H1 (cell line): ENCODE data around the gene BCL3. TPM values are rescaled to one million over a fixed set of nuclear protein-coding genes. Genes with fewer than 3 reads are reported as not detected.

ENCODE experiments used
- CTCF ChIA-PET: fragments of 300-600 bp; sonication (Branson Sonifier 250); formaldehyde crosslinking; loops from one replicate; lab custom pipeline; 2021; ENCODE audit not compliant: partially characterized antibody; lab: Charles Lee
- POLR2A ChIA-PET: fragments of 300-600 bp; sonication (Branson Sonifier 250); formaldehyde crosslinking; loops from one replicate; lab custom pipeline; 2021; ENCODE audit warnings: inconsistent platforms; ENCODE audit not compliant: partially characterized antibody; lab: Charles Lee
- DNase-seq, 2 experiments: peaks; one replicate each; pipeline versions ENCODE4 v3.0.0 to v3.0.0-alpha.2; 2010 to 2022; ENCODE audit warnings: low spot score in 2 of 2, low read depth in 1 of 2, mixed read lengths in 1 of 2
- FAIRE-seq: peaks from 2 replicates; lab custom pipeline; 2011; peaks lifted over from hg19 to GRCh38; lab: Jason Lieb, UNC
- H2AFZ ChIP-seq: 2 replicates; pipeline ENCODE4 v1.8.1; 2012; ENCODE audit warnings: low read length, inconsistent platforms
- H2AK5ac ChIP-seq: 2 replicates; pipeline ENCODE4 v1.6.1; 2013; ENCODE audit warnings: low read depth, low read length
- H2BK120ac ChIP-seq: replicated peaks from 2 replicates; pipeline ENCODE3; 2013; ENCODE audit warnings: low read depth, low read length, inconsistent platforms
- H2BK12ac ChIP-seq: 2 replicates; pipeline ENCODE4 v1.6.1; 2013; ENCODE audit warnings: low read depth, low read length
- H2BK15ac ChIP-seq: 2 replicates; pipeline ENCODE4 v1.6.1; 2013; ENCODE audit warnings: low read length
- H2BK20ac ChIP-seq: 2 replicates; pipeline ENCODE4 v1.6.1; 2013; ENCODE audit warnings: low read length
- H2BK5ac ChIP-seq: 2 replicates; pipeline ENCODE4 v1.6.1; 2013; ENCODE audit warnings: low read depth, low read length
- H3K14ac ChIP-seq: 2 replicates; pipeline ENCODE4 v1.6.1; 2013; ENCODE audit warnings: inconsistent platforms; ENCODE audit not compliant: insufficient read length
- H3K18ac ChIP-seq: 2 replicates; pipeline ENCODE4 v1.6.1; 2013; ENCODE audit warnings: low read length; ENCODE audit errors: extremely low read depth
- H3K23ac ChIP-seq: 2 replicates; pipeline ENCODE4 v1.6.1; 2013; ENCODE audit warnings: inconsistent platforms; ENCODE audit not compliant: insufficient read length
- H3K23me2 ChIP-seq: 2 replicates; pipeline ENCODE4 v1.6.1; 2013; ENCODE audit warnings: low read depth, low read length
- H3K27ac ChIP-seq: 2 replicates; pipeline ENCODE4 v1.6.1; 2011; ENCODE audit warnings: low read depth, low read length, inconsistent platforms
- H3K27me3 ChIP-seq, 4 experiments: replicated peaks in 1 of 4; 1 replicate in 1 of 4; 2 replicates in 3 of 4; pipeline versions ENCODE4 v1.6.1 to v1.8.1; 2011 to 2013; ENCODE audit warnings: low read length in 3 of 4, mild to moderate bottlenecking in 3 of 4, inconsistent platforms in 2 of 4, mixed read lengths in 2 of 4, moderate library complexity in 1 of 4; ENCODE audit not compliant: control insufficient read depth in 3 of 4, insufficient read depth in 3 of 4; ENCODE audit errors: extremely low read depth in 1 of 4
- H3K36me3 ChIP-seq, 4 experiments: 2 replicates each; pipeline versions ENCODE4 v1.6.1 to v1.8.1; 2011 to 2013; ENCODE audit warnings: mild to moderate bottlenecking in 4 of 4, low read length in 3 of 4, moderate library complexity in 2 of 4, control low read depth in 1 of 4, inconsistent platforms in 1 of 4; ENCODE audit not compliant: insufficient read depth in 4 of 4, control insufficient read depth in 2 of 4
- H3K4ac ChIP-seq: replicated peaks from 2 replicates; pipeline ENCODE3; 2013; ENCODE audit warnings: low read length, low read depth, mixed read lengths, inconsistent platforms; ENCODE audit not compliant: insufficient read length
- H3K4me1 ChIP-seq, 4 experiments: replicated peaks in 1 of 4; 1 replicate in 1 of 4; 2 replicates in 3 of 4; pipeline versions ENCODE4 v1.6.1 to v1.8.1; 2011 to 2013; ENCODE audit warnings: low read length in 3 of 4, inconsistent platforms in 2 of 4, mixed read lengths in 1 of 4; ENCODE audit not compliant: insufficient read depth in 4 of 4, control insufficient read depth in 3 of 4
- H3K4me2 ChIP-seq, 2 experiments: 2 replicates each; pipeline versions ENCODE4 v1.6.1 to v1.8.1; 2011 to 2013; ENCODE audit warnings: low read depth in 2 of 2, low read length in 2 of 2, control low read depth in 1 of 2, inconsistent platforms in 1 of 2, mild to moderate bottlenecking in 1 of 2; ENCODE audit not compliant: insufficient read depth in 1 of 2
- H3K4me3 ChIP-seq, 4 experiments: fragments of 200-600, 300-600 bp in 1 of 4; sonication (generic), shearing (Covaris generic), sonication (Bioruptor Twin) in 1 of 4; 2 replicates each; pipeline versions ENCODE4 v1.5.1 to v1.8.1; 2011 to 2016; ENCODE audit warnings: low read length in 4 of 4, low read depth in 3 of 4, control low read depth in 2 of 4, inconsistent platforms in 2 of 4, mild to moderate bottlenecking in 2 of 4, mixed read lengths in 1 of 4, moderate library complexity in 1 of 4; ENCODE audit not compliant: insufficient read depth in 2 of 4; ENCODE audit errors: extremely low read depth in 1 of 4
- H3K56ac ChIP-seq: replicated peaks from 2 replicates; pipeline ENCODE3; 2013; ENCODE audit warnings: low read depth, mild to moderate bottlenecking, mixed read lengths, low read length, inconsistent platforms; ENCODE audit not compliant: insufficient read length
- H3K79me1 ChIP-seq: 2 replicates; pipeline ENCODE4 v1.6.1; 2013; ENCODE audit warnings: low read depth, low read length, control low read depth
- H3K79me2 ChIP-seq, 2 experiments: 2 replicates each; pipeline versions ENCODE4 v1.6.1 to v1.8.1; 2012 to 2013; ENCODE audit warnings: low read length in 2 of 2, mild to moderate bottlenecking in 2 of 2, inconsistent platforms in 1 of 2; ENCODE audit not compliant: insufficient read depth in 2 of 2, control insufficient read depth in 1 of 2
- H3K9ac ChIP-seq, 4 experiments: replicated peaks in 1 of 4; 1 replicate in 1 of 4; 2 replicates in 3 of 4; pipeline versions ENCODE4 v1.6.1 to v1.8.1; 2011 to 2013; ENCODE audit warnings: low read depth in 3 of 4, low read length in 3 of 4, control low read depth in 2 of 4, mild to moderate bottlenecking in 2 of 4, moderate library complexity in 2 of 4, inconsistent platforms in 1 of 4; ENCODE audit errors: extremely low read depth in 1 of 4
- H3K9me3 ChIP-seq, 2 experiments: 2 replicates each; pipeline versions ENCODE4 v1.6.1 to v1.8.1; 2012 to 2013; ENCODE audit warnings: mild to moderate bottlenecking in 2 of 2, moderate library complexity in 2 of 2, control low read depth in 1 of 2, inconsistent platforms in 1 of 2, low read depth in 1 of 2, low read length in 1 of 2, mixed read lengths in 1 of 2; ENCODE audit not compliant: insufficient read depth in 2 of 2
- H4K20me1 ChIP-seq, 2 experiments: replicated peaks in 1 of 2; 2 replicates each; pipeline versions ENCODE3 to v1.8.1; 2011 to 2013; ENCODE audit warnings: inconsistent platforms in 2 of 2, low read length in 2 of 2, mild to moderate bottlenecking in 1 of 2; ENCODE audit not compliant: insufficient read depth in 2 of 2, control insufficient read depth in 1 of 2
- H4K5ac ChIP-seq: 2 replicates; pipeline ENCODE4 v1.6.1; 2013; ENCODE audit warnings: low read length, low read depth, mixed read lengths, inconsistent platforms; ENCODE audit not compliant: insufficient read length
- H4K8ac ChIP-seq: 2 replicates; pipeline ENCODE4 v1.8.0; 2013; ENCODE audit warnings: mild to moderate bottlenecking, moderate library complexity, low read length, inconsistent platforms; ENCODE audit not compliant: insufficient read depth; ENCODE audit errors: extremely low read depth
- H4K91ac ChIP-seq: replicated peaks from 2 replicates; pipeline ENCODE3; 2013; ENCODE audit warnings: low read length, mixed read lengths, inconsistent platforms; ENCODE audit not compliant: insufficient read length
- CBX8 ChIP-seq: fragments of 300-800, 300-1000 bp; sonication (generic); IDR thresholded peaks from 2 replicates; pipeline ENCODE4 v1.7.1; 2016; ENCODE audit warnings: low read depth, low read length, borderline replicate concordance
- CTBP2 ChIP-seq: IDR thresholded peaks from 2 replicates; pipeline ENCODE4 v1.7.0; 2011; ENCODE audit warnings: borderline replicate concordance, mild to moderate bottlenecking, moderate library complexity, mixed read lengths, low read length; ENCODE audit not compliant: insufficient read depth, insufficient read length
- GTF2F1 ChIP-seq: IDR thresholded peaks from 2 replicates; pipeline ENCODE4 v1.6.1; 2012; ENCODE audit warnings: low read depth, low read length, improper control_type of control experiment, borderline replicate concordance
- HDAC2 ChIP-seq, 2 experiments: fragments of 300-600 bp in 1 of 2; sonication (generic) in 1 of 2; IDR thresholded peaks; 2 replicates each; pipeline ENCODE4 v1.6.1; 2011 to 2012; ENCODE audit warnings: low read depth in 2 of 2, low read length in 2 of 2, mild to moderate bottlenecking in 2 of 2, moderate library complexity in 2 of 2, borderline replicate concordance in 1 of 2, inconsistent platforms in 1 of 2
- KDM1A ChIP-seq: fragments of 200-600, 300-600 bp; sonication (generic); IDR thresholded peaks from 2 replicates; pipeline ENCODE4 v1.7.1; 2016; ENCODE audit warnings: mild to moderate bottlenecking, low read length, borderline replicate concordance
- POLR2A ChIP-seq, 2 experiments: IDR thresholded peaks; 1 replicate in 1 of 2; 2 replicates in 1 of 2; pipeline ENCODE4 v1.6.1; 2011; ENCODE audit warnings: low read depth in 2 of 2, low read length in 2 of 2, mild to moderate bottlenecking in 2 of 2; ENCODE audit errors: control extremely low read depth in 1 of 2
- POLR2AphosphoS5 ChIP-seq: IDR thresholded peaks from 2 replicates; pipeline ENCODE4 v1.6.1; 2011; ENCODE audit warnings: low read depth, low read length
- RBBP5 ChIP-seq: IDR thresholded peaks from 2 replicates; pipeline ENCODE4 v1.7.1; 2012; ENCODE audit warnings: low read depth, mild to moderate bottlenecking, inconsistent platforms, low read length, moderate library complexity, borderline replicate concordance
- RNF2 ChIP-seq: fragments of 200-900, 300-1000 bp; sonication (generic); IDR thresholded peaks from 2 replicates; pipeline ENCODE4 v1.7.1; 2016; ENCODE audit warnings: borderline replicate concordance, low read depth, mild to moderate bottlenecking, antibody characterized with exemption, low read length; ENCODE audit not compliant: poor library complexity, severe bottlenecking; ENCODE audit errors: missing control alignments
- SP2 ChIP-seq: IDR thresholded peaks from 2 replicates; pipeline ENCODE4 v1.6.1; 2012; ENCODE audit warnings: mild to moderate bottlenecking, low read length, inconsistent platforms
- SUZ12 ChIP-seq: fragments of 200-600 bp; sonication (generic); IDR thresholded peaks from 2 replicates; pipeline ENCODE4 v1.6.1; 2012; ENCODE audit warnings: mild to moderate bottlenecking, inconsistent platforms, low read length, moderate library complexity, mixed read lengths
- TAF7 ChIP-seq: optimal IDR thresholded peaks from 2 replicates; pipeline ENCODE3; 2011; ENCODE audit warnings: low read depth, mild to moderate bottlenecking, inconsistent platforms, low read length, moderate library complexity, borderline replicate concordance
- WGBS, 2 experiments: shearing (Covaris generic) in 1 of 2; methylation state at CpG; one replicate each; pipeline versions ENCODE4 v1.1.6 to v1.1.7; 2013 to 2015; ENCODE audit warnings: low lambda C conversion rate in 2 of 2, mixed read lengths in 2 of 2, inconsistent platforms in 1 of 2, low coverage in 1 of 2, missing lambda C conversion rate in 1 of 2; ENCODE audit not compliant: insufficient replicate concordance in 2 of 2, insufficient coverage in 1 of 2, insufficient read length in 1 of 2; ENCODE audit errors: extremely low coverage in 1 of 2, missing lambda C conversion rate in 1 of 2; 5-methylcytosine and 5-hydroxymethylcytosine counted together
- polyA plus RNA-seq, 7 experiments: library from polyadenylated mRNA; depleted of rRNA in 3 of 7; stranded (reverse) in 5 of 7; unstranded in 2 of 7; fragments of >200 nt in 5 of 7; fragments of 200-250 nt in 2 of 7; gene quantifications; 1 replicate in 5 of 7; 2 replicates in 1 of 7; 4 replicates in 1 of 7; pipeline versions ENCODE4 v1.2.1 to v1.2.3, GENCODE V29; 2011 to 2013; ENCODE audit warnings: missing spikeins in 2 of 7, mixed read lengths in 2 of 7
- total RNA-seq: library from RNA; stranded (reverse); fragmentation: NEBNext Ultra II Directional; extraction: Animal tissue kit (Norgen Biotek cat#: 25700); gene quantifications from 2 replicates; pipeline ENCODE4 v1.2.1, GENCODE V29; 2021

BCL3 gene
- total and polyA plus RNA-seq, 2 of the 8 experiments (the other 6 are each of a cell fraction or from before 2014, with no cell fraction given): 0.88 to 2.4 TPM

GRCh38 chr19:44726465-44726864 is 22.0 kb upstream of the BCL3 start:
- Histone ChIP-seq H2BK12ac (no peak overlapping the region), H4K8ac (no peak overlapping the region), H3K18ac (no peak overlapping the region), H2AFZ (no peak overlapping the region), H3K27me3 (no peaks in the 10 kb centered on the region; a peak in 1 of 7 replicates), H2AK5ac (no peak overlapping the region), H3K4me1 (no peaks in the 10 kb centered on the region), H3K9me3 (no peaks in the 10 kb centered on the region), H3K27ac (no peak overlapping the region), H4K20me1 (no peaks in the 10 kb centered on the region), H3K14ac (no peak overlapping the region), H3K9ac (no peak overlapping the region), H3K56ac (no peak overlapping the region), H3K36me3 (no peaks in the 10 kb centered on the region), H3K4me3 (no peak overlapping the region), H3K23ac (no peak overlapping the region), H2BK20ac (no peak overlapping the region), H2BK5ac (no peak overlapping the region), H3K79me2 (no peaks in the 10 kb centered on the region), H3K79me1 (no peaks in the 10 kb centered on the region), H2BK120ac (no peak overlapping the region), H2BK15ac (no peak overlapping the region), H4K91ac (no peak overlapping the region), H3K4me2 (no peak overlapping the region), H3K23me2 (no peaks in the 10 kb centered on the region), H3K4ac (no peak overlapping the region), H4K5ac (no peak overlapping the region)
- no peak for FAIRE-seq
- ChIA-PET POLR2A (interaction anchor here (0.6 to 1.7 kb wide), 2 partner anchors 37 to 83 kb away, joined by 3 read pairs; no protein-coding TSS in a partner anchor), CTCF (interaction anchor here (0.6 to 20.6 kb wide), 6 partner anchors 25 to 832 kb away, joined by 3 to 468 read pairs (median 4); no protein-coding TSS in a partner anchor)
- no peak for DNase-seq
- 93% methylated on average over 12 of the region's 12 CpGs; no CpG with 5 or more reads in 1 of the 2 experiments for WGBS, 2 experiments
- TF ChIP-seq TAF7: no peak
- no peak for TF ChIP-seq POLR2A (IDR thresholded peaks at IDR 0.05; ENCODE audit: control extremely low read depth in 1 of 2, low read depth in 2 of 2, low read length in 2 of 2)
- no peak for TF ChIP-seq HDAC2 (IDR thresholded peaks at IDR 0.05; ENCODE audit: borderline replicate concordance in 1 of 2, low read depth in 2 of 2, low read length in 2 of 2)
- no peak for TF ChIP-seq KDM1A
- TF ChIP-seq CTBP2: no peak
- TF ChIP-seq CBX8: no peak
- no peak for TF ChIP-seq GTF2F1
- no peak for TF ChIP-seq RBBP5
- no peak for TF ChIP-seq RNF2
- no peak for TF ChIP-seq POLR2AphosphoS5
- TF ChIP-seq SP2: no peak
- no peak for TF ChIP-seq SUZ12
